HEK293 (cell line): ENCODE measurements around the gene CATSPERZ.

Experiments used
- CTCF ChIA-PET: fragments of 350-600 bp; formaldehyde crosslinking; extraction: SDS; loops from one replicate; lab custom pipeline; 2021; ENCODE audit warnings: antibody characterized with exemption; lab: Yijun Ruan, JAX
- POLR2A ChIA-PET: fragments of 300-600 bp; formaldehyde crosslinking; extraction: SDS; loops from one replicate; lab custom pipeline; 2020; ENCODE audit warnings: antibody characterized with exemption, inconsistent platforms; lab: Yijun Ruan, JAX
- H3K27ac ChIP-seq: fragments of 200-500 bp; sonication (Bioruptor generic); 2 replicates; pipeline ENCODE4 v1.5.1; 2014; ENCODE audit warnings: low read depth, low read length, control low read depth, inconsistent platforms; ENCODE audit errors: extremely low read depth
- H3K36me3 ChIP-seq, 2 experiments: fragments of 200-500 bp in 1 of 2; sonication (Bioruptor generic) in 1 of 2; 1 replicate in 1 of 2; 2 replicates in 1 of 2; pipeline ENCODE4 v1.5.1; 2014 to 2017; ENCODE audit warnings: inconsistent platforms in 2 of 2, low read length in 2 of 2; ENCODE audit not compliant: control insufficient read depth in 2 of 2, insufficient read depth in 1 of 2
- H3K4me1 ChIP-seq: fragments of 200-500 bp; sonication (Bioruptor generic); 2 replicates; pipeline ENCODE4 v1.5.1; 2014; ENCODE audit warnings: mild to moderate bottlenecking, low read length, inconsistent platforms; ENCODE audit not compliant: control insufficient read depth, insufficient read depth
- H3K4me3 ChIP-seq: 2 replicates; pipeline ENCODE4 v1.5.1; 2011; ENCODE audit warnings: low read depth, mild to moderate bottlenecking, control low read depth, low read length, moderate library complexity
- H3K9me3 ChIP-seq: fragments of 200-500 bp; sonication (Bioruptor generic); 2 replicates; pipeline ENCODE4 v1.5.1; 2014; ENCODE audit warnings: low read depth, low read length, inconsistent platforms; ENCODE audit not compliant: control insufficient read depth, insufficient read depth
- HIC1 ChIP-seq: fragments of 450-650 bp; formaldehyde crosslinking; IDR thresholded peaks from 2 replicates; pipeline ENCODE4 v1.5.1; 2016; ENCODE audit warnings: missing biosample characterization, missing genetic modification characterization
- HOXA7 ChIP-seq: sonication (generic); formaldehyde crosslinking; IDR thresholded peaks from 2 replicates; pipeline ENCODE4 v1.8.1; 2022; ENCODE audit warnings: missing genetic modification reagents, borderline replicate concordance
- KLF1 ChIP-seq: fragments of 450-650 bp; formaldehyde crosslinking; IDR thresholded peaks from 2 replicates; pipeline ENCODE4 v1.5.1; 2016; ENCODE audit warnings: missing biosample characterization, missing genetic modification characterization
- PRDM2 ChIP-seq: fragments of 450-650 bp; formaldehyde crosslinking; IDR thresholded peaks from 2 replicates; pipeline ENCODE4 v1.5.1; 2016; ENCODE audit warnings: missing biosample characterization, missing genetic modification characterization, borderline replicate concordance
- ZBTB11 ChIP-seq: fragments of 450-650 bp; formaldehyde crosslinking; conservative IDR thresholded peaks from 2 replicates; pipeline ENCODE4 v1.5.1; 2016; ENCODE audit warnings: low read depth, missing biosample characterization, missing genetic modification characterization
- ZBTB17 ChIP-seq: fragments of 450-650 bp; formaldehyde crosslinking; IDR thresholded peaks from 2 replicates; pipeline ENCODE4 v1.5.1; 2016; ENCODE audit warnings: missing biosample characterization, missing genetic modification characterization
- ZBTB20 ChIP-seq: fragments of 450-650 bp; formaldehyde crosslinking; IDR thresholded peaks from 2 replicates; pipeline ENCODE4 v1.5.1; 2016; ENCODE audit warnings: missing biosample characterization, missing genetic modification characterization
- ZBTB48 ChIP-seq: fragments of 450-650 bp; formaldehyde crosslinking; IDR thresholded peaks from 2 replicates; pipeline ENCODE4 v1.5.1; 2016; ENCODE audit warnings: missing biosample characterization, missing genetic modification characterization
- ZEB2 ChIP-seq: fragments of 450-650 bp; formaldehyde crosslinking; IDR thresholded peaks from 2 replicates; pipeline ENCODE4 v1.5.1; 2016; ENCODE audit warnings: missing biosample characterization, missing genetic modification characterization
- ZNF155 ChIP-seq: fragments of 450-650 bp; formaldehyde crosslinking; IDR thresholded peaks from 2 replicates; pipeline ENCODE4 v1.5.1; 2016; ENCODE audit warnings: missing biosample characterization, missing genetic modification characterization
- ZNF157 ChIP-seq: fragments of 450-650 bp; formaldehyde crosslinking; IDR thresholded peaks from 2 replicates; pipeline ENCODE4 v1.5.1; 2016; ENCODE audit warnings: missing biosample characterization, missing genetic modification characterization
- ZNF202 ChIP-seq: fragments of 450-650 bp; formaldehyde crosslinking; IDR thresholded peaks from 2 replicates; pipeline ENCODE4 v1.5.1; 2016; ENCODE audit warnings: missing biosample characterization, missing genetic modification characterization, borderline replicate concordance
- ZNF24 ChIP-seq: fragments of 450-650 bp; formaldehyde crosslinking; IDR thresholded peaks from 2 replicates; pipeline ENCODE4 v1.5.1; 2016; ENCODE audit warnings: missing biosample characterization, missing genetic modification characterization
- ZNF266 ChIP-seq: fragments of 450-650 bp; formaldehyde crosslinking; IDR thresholded peaks from 2 replicates; pipeline ENCODE4 v1.5.1; 2016; ENCODE audit warnings: missing biosample characterization, missing genetic modification characterization, low read depth
- ZNF274 ChIP-seq, 2 experiments: fragments of 200-500 bp in 1 of 2; fragments of 450-650 bp in 1 of 2; sonication (Bioruptor generic) in 1 of 2; formaldehyde crosslinking in 1 of 2; IDR thresholded peaks; 2 replicates each; pipeline versions ENCODE4 v1.5.1 to v1.6.1; 2014 to 2016; ENCODE audit warnings: borderline replicate concordance in 1 of 2, inconsistent platforms in 1 of 2, low read length in 1 of 2, missing biosample characterization in 1 of 2, missing genetic modification characterization in 1 of 2
- ZNF302 ChIP-seq: fragments of 450-650 bp; formaldehyde crosslinking; IDR thresholded peaks from 2 replicates; pipeline ENCODE4 v1.5.1; 2016; ENCODE audit warnings: missing biosample characterization, missing genetic modification characterization, low read depth
- ZNF354C ChIP-seq: fragments of 450-650 bp; formaldehyde crosslinking; IDR thresholded peaks from 2 replicates; pipeline ENCODE4 v1.5.1; 2016; ENCODE audit warnings: missing biosample characterization, missing genetic modification characterization, low read depth, borderline replicate concordance
- ZNF366 ChIP-seq: fragments of 450-650 bp; formaldehyde crosslinking; conservative IDR thresholded peaks from 2 replicates; pipeline ENCODE4 v1.5.1; 2016; ENCODE audit warnings: missing biosample characterization, missing genetic modification characterization
- ZNF571 ChIP-seq: fragments of 450-650 bp; formaldehyde crosslinking; IDR thresholded peaks from 2 replicates; pipeline ENCODE4 v1.5.0; 2017; ENCODE audit warnings: missing biosample characterization, missing genetic modification characterization
- ZNF654 ChIP-seq: fragments of 450-650 bp; formaldehyde crosslinking; IDR thresholded peaks from 2 replicates; pipeline ENCODE4 v1.5.1; 2016; ENCODE audit warnings: low read depth, missing biosample characterization, missing genetic modification characterization
- ZNF670 ChIP-seq: fragments of 450-650 bp; formaldehyde crosslinking; IDR thresholded peaks from 2 replicates; pipeline ENCODE4 v1.5.1; 2016; ENCODE audit warnings: missing biosample characterization, missing genetic modification characterization, low read depth
- ZNF843 ChIP-seq: fragments of 450-650 bp; formaldehyde crosslinking; IDR thresholded peaks from 2 replicates; pipeline ENCODE4 v1.5.1; 2016; ENCODE audit warnings: missing biosample characterization, missing genetic modification characterization
- ZSCAN30 ChIP-seq: fragments of 450-650 bp; IDR thresholded peaks from 2 replicates; pipeline ENCODE4 v1.5.1; 2018; ENCODE audit warnings: missing biosample characterization, mild to moderate bottlenecking, missing genetic modification characterization, moderate library complexity

Gene CATSPERZ

GRCh38 chr11:64292460-64293254 is 7.5 kb upstream of the CATSPERZ start:
- POLR2A ChIA-PET: no interaction called here
- no peaks in the 10 kb centered on the region for H3K4me1 ChIP-seq
- H3K27ac ChIP-seq: no peak overlapping the region
- TF ChIP-seq ZNF354C (tag by site-specific recombination) (no peak), ZNF843 (tag by site-specific recombination) (no peak), ZNF266 (tag by site-specific recombination) (no peak), ZBTB17 (tag by site-specific recombination) (no peak), HOXA7 (CRISPR knock-in tag) (no peak), ZBTB20 (no peak), ZNF274 (IDR thresholded peaks at IDR 0.05; ENCODE audit: low read length) (no peak), ZNF274 (tag by site-specific recombination; IDR thresholded peaks at IDR 0.05; ENCODE audit: borderline replicate concordance) (no peak), ZNF155 (tag by site-specific recombination) (no peak), ZNF302 (tag by site-specific recombination) (no peak), ZBTB48 (no peak), PRDM2 (tag by site-specific recombination) (no peak), ZNF654 (tag by site-specific recombination) (no peak), ZNF24 (tag by site-specific recombination) (no peak)
- no peak overlapping the region; the same call in 1 of the 2 replicates for H3K4me3 ChIP-seq
- CTCF ChIA-PET: interaction anchor here (0.6 to 1.4 kb wide), 4 partner anchors 8 to 86 kb away, joined by 3 to 6 read pairs (median 4); partner anchors contain the start of gene FERMT3
- H3K9me3 ChIP-seq: no peaks in the 10 kb centered on the region
- H3K36me3 ChIP-seq: peaks cover 0 to 15% of the 10 kb centered on the region in 2 experiments; a peak in 1 of 3 replicates

GRCh38 chr11:64294774-64295173 is 5.4 kb upstream of the CATSPERZ start:
- CTCF ChIA-PET: interaction anchor here (0.6 to 1.0 kb wide), 2 partner anchors 60 to 222 kb away, joined by 3 read pairs; no protein-coding TSS in a partner anchor

More at GRCh38 chr11:64294774-64295173, 5.4 kb upstream of the CATSPERZ start:
- H3K36me3 ChIP-seq: no peaks in the 10 kb centered on the region
- POLR2A ChIA-PET: interaction anchor here (0.7 kb wide), 3 partner anchors 27 to 95 kb away, joined by 4 to 6 read pairs (median 5); no protein-coding TSS in a partner anchor
- TF ChIP-seq ZEB2 (tag by site-specific recombination) (no peak), ZNF670 (tag by site-specific recombination) (no peak), ZSCAN30 (tag by site-specific recombination) (no peak), ZNF571 (tag by site-specific recombination) (no peak), ZBTB11 (tag by site-specific recombination) (no peak), ZNF157 (tag by site-specific recombination) (no peak), ZNF366 (no peak), ZNF202 (tag by site-specific recombination) (no peak), HIC1 (tag by site-specific recombination) (no peak), KLF1 (no peak)
- H3K4me1 ChIP-seq: no peaks in the 10 kb centered on the region
- H3K9me3 ChIP-seq: no peaks in the 10 kb centered on the region
- no peak overlapping the region for H3K4me3 ChIP-seq
- H3K27ac ChIP-seq: no peak overlapping the region
